HG03354 (cell line): ENCODE data around the gene CD14.
"Not testable (repeated sequence)": the region's sequence is repeated elsewhere in the genome, so short reads cannot be mapped to it uniquely, and the experiment has no call there.

ENCODE experiments used
- ATAC-seq: cut with Tn5 transposase; IDR thresholded peaks from one replicate; pipeline ENCODE4 v1.9.1; 2021; ENCODE audit warnings: mild to moderate bottlenecking; ENCODE audit not compliant: unreplicated experiment, poor library complexity, severe bottlenecking

The CD14 gene

DNA sequence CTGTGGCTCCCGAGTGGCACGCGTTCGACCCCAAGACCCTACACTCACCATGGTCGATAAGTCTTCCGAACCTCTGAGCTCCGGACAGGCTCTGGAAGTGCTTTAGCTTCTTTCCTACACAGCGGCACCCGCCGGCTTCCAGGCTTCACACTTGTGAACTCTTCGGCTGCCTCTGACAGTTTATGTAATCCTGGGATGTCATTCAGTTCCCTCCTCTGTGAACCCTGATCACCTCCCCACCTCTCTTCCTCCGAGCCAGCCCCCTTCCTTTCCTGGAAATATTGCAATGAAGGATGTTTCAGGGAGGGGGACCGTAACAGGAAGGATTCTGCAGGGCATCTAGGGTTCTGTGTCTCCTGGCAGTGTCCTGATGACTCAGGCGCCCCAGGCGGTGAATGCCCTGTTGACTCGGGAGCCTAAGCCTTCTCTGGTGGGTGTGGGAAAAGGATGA, at the start of gene CD14:
Gene CD14, minus strand, starts transcription at position 155 of the 451 bp plus-strand sequence. Its CDS starts 104 bp downstream, at position 51.
- ATAC-seq: peak; percentile 24

DNA sequence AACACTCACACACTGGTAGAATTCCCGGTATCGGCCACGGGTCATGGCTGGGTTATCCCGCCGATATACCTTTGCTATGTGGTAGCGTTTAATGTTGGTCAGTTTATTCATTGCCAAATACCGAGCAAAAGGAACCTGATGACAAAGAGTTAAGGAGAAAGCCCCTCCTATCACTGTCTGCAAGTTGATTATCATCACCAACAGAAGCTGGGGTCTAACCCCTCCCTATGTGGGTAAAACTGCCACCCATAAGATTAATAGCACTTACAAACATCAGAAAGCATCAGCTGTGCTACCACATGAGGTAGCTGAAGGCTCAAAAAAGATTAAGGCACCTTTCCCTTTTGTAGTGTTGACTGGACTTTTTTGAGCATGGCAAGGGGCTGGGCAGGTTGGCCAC, 46.0 kb upstream of the CD14 start:
- no peak for ATAC-seq

DNA sequence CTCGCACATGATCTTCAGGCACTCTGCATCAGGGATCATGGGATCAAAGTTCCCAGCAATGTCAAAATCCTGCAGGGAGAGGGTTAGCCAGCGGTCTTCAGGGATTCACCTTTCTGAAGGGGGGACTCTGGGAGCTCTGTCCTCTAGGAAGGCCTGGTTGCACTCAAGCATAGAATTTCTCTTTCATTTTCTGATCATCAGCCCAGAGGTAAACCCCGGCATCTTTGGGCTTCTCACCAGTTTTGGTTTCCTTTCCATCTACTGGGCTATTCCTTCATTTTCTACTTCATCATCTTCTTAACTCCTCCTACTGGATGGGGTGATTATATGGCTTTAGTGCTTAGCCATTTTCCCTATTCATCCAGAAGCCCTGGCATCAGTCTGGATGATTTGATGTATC, 45.0 kb upstream of the CD14 start:
- peak; percentile 75 for ATAC-seq

DNA sequence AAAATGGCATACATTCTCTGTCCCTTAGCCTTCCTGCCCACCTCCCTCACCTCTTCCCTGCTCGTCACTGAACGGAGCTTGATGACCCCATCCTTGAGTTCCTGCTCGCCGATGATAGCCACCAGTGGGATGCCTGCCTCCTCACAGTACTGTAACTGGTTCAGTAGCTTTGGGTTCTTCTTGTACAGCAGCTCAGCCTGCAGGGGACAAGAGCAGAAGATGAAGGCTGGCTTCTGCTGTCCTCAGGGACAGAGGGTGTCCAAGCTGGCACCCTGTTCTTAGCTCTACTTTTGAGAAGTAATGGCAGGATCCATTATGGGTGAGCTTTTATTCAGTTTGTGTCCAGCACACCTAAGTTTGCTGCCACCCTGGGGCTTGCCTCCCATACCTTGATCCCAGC, 41.7 kb upstream of the CD14 start:
- no peak for ATAC-seq

DNA sequence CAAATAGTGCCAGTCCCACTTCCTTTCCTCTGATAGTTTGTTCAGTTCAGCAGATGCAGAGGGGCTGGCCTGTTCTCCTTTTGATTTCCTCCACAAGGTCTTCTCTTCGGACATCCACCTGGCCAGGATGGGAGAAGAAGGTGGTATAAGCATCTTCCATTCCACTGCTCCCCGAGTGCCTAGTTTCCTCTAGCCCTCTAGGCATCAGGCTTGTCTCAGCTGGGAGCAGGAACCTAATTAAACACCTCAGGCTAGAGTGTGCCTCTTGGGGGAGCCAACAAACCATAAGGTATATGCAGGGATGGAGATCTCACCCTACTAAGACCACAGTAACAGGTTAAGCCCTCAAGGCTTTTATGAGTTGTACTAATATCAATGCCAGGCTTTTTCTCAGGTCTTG, 41.2 kb upstream of the CD14 start:
- ATAC-seq: no peak

DNA sequence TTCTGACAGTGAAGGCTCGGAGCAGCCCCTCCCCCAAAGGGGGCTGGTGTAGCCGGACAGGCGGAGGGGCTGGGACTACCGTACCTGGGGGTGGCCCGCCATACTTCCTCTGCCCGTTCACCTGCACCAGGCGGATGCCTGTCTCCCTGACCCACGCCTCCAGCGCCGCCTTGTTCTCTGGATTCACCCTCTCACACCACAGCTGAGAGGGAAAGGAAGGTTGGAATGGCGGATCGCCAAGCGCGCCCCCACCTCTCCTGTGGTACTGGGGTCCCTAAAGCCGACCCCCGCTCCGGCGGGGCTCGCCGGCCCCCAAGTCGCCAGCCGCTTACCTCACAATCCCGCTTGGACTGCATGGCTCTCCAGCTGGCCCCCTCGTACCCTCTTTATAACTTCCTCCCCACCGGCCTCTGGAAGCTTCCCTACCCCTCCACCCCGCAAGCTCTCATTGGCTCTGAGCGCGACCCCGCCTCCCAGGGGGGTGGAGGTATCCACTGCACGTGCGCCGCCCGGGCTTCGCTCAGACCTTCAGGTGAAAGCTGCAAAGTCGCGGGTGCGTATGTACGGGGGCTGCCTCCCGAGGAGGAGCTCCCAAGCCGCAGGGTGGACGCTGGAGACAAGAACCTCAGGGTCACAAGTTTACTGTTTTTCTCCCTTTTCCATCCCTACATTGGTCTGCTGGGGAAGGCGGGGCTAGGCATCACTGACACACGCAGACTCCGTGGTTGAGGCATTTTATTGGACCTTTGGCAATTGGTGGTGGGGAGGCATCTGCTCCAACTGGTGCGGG, 40.4 kb upstream of the CD14 start, which contains the start of gene DND1:
Gene DND1, minus strand, starts transcription at position 390 of the 790 bp plus-strand sequence. Its CDS starts 34 bp downstream, at position 356.
- ATAC-seq: no peak

DNA sequence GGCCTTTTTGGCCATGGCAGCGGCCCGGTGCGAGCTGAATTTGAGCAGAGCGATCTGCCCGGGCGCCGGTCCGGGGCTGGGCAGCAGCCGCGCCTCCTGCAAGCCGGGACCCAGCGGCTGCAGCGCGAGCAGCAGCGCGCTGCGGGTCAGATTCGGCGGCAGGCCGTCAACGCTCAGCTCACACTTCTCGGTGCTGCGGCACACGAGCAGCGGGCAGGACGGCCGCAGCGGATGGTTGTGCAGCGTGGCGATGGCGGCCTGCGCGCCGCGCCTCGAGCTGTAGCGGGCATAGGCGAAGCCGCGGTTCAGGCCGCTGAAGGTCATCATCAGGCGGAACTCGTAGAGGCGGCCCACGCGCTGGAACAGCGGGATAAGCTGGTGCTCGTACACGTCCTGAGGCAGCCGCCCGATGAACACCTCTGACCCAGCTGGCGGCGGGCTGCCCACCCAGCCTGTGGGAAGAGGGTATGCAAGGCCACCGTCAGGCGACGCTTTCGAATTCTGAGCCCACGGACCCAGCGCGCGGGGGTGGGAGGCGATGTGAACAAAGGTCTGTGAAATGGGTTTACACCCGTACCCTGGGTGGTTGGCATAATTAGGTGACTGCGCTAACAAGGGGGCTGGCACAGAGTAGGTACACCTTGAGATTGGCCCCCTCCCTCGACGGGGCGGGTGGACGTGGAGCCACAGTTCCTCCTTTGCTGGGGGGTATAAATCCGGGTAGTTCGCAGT, 39.6 kb upstream of the CD14 start:
- ATAC-seq: no peak

DNA sequence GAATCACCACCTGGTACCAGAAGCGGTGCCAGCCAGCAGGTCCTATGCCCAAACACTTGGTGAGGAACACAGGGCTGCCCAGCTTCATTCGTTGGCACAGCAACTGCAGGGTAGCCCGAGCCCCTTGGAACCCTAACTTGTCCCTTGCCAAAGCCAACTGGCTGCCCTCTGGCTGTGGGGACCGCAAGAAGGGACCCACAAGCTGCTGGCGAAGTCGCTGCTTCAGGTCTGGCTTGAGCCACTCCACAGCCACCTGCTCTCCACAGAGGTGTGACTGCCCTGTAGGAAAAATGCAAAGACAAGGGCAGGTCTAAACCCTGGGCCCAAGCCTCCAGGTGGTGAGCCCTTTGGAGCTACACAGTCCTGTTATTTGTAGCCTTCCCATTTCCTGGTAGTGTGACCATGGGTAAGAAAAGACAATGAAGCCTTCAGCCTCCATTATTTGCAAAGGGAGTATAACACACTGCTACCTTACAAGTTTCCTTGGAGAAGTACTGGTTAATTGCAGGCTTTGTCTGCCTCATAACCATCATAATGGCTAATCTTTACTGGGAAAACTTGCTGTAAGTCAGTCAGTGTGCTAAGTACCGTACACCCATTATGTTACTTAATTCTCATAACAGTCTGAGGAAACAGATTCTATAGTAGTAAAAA, 38.6 kb upstream of the CD14 start:
- ATAC-seq: no peak

DNA sequence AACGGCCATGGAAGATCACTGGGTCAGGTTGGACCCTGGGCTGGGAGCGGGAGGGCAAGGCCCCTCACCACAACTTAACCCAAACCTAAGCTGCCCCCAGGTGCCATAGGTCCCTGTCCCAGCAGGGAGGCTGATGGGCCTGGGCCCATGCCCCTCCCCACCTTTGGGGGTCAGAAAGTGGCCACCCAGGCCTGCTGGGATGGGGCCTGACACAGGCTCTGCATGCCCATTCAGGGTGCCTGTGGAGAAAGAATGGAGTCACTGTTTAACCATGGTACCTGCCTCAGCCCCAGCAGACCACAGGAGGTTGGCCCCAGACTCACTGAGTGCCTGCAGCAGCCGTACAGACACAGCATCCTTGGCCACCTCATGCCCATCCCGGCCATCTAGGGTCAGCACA, 38.1 kb upstream of the CD14 start:
- ATAC-seq: not testable (repeated sequence)

DNA sequence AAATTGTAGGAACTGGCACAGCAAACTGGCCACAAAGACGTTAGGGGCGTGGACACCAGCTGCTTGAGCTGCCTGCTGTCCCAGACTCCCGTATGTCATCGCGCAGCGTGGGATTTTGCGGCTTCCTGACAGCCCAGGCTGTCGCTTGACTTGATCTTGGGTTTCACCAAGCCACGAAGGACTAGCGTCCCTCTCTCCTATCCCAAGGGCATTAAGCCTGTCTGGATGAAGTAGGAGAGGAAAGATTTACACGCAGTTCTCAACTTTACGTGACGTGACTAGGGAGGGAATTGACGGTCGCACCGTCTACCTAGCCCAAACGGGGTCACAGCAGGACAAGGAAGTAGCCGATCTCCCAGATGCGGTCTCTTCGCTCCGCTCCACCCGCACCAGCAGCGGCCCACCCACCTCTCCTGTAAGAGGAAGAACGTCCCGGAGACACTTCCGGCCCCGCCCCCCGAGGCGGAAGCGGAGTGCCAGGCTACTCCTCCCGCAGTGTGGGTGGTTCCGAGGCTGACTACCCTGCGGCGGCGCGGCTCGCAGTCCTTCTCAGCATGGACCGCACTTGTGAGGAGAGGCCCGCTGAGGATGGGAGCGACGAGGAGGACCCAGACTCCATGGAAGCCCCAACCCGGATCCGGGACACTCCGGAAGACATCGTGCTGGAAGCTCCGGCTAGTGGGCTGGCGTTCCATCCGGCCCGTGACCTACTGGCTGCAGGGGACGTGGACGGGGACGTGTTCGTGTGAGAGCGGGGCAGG, 31.6 kb upstream of the CD14 start, which contains the start of gene WDR55:
Gene WDR55, plus strand, starts transcription at position 546 of the 761 bp plus-strand sequence. Its CDS starts 9 bp downstream, at position 555.
- ATAC-seq: peak; percentile 98

DNA sequence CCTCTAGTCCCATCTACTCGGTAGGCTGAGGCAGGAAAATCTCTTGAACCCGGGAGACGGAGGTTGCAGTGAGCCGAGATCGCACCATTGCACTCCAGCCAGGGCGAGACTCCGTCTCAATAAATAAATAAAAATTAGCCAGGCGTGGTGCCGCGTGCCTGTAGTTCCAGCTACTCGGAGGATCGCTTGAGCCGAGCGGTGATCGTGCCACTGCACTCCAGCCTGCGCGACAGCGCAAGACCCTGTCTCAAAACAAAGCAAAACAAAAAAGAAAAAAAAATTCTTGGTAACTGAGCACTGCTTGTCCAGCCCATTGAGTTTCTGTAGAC, 31.0 kb upstream of the CD14 start:
- no peak for ATAC-seq

DNA sequence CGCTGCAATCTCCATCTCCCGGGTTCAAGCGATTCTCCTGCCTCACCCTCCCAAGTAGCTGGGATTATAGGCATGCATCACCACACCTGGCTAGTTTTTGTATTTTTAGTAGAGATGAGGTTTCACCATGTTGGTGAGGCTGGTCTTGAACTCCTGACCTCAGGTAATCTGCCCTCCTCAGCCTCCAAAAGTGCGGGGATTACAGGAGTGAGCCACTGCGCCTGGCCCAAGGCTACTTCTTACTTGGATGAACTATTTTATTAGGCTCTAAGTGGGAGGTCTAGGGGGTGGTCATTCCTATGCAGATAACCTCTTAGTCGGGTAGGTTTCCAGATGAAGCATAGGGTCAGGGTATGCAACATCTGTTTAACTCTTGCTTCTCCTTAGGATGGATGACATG, 27.4 kb upstream of the CD14 start:
- ATAC-seq: not testable (repeated sequence)

DNA sequence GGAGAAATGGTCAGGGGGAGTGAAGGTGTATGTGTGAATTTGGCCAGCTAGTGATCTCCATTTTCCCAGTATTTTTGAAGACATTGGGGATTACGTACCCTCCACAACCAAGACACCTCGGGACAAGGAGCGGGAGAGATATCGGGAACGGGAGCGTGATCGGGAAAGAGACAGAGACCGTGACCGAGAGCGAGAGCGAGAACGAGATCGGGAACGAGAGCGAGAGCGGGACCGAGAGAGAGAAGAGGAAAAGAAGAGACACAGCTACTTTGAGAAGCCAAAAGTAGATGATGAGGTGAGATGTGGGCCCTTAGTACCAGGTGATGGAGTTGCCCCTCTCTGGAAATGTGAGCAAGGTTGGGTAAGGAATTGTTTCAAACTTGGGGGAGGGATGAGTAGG, 25.9 kb upstream of the CD14 start:
- no peak for ATAC-seq

DNA sequence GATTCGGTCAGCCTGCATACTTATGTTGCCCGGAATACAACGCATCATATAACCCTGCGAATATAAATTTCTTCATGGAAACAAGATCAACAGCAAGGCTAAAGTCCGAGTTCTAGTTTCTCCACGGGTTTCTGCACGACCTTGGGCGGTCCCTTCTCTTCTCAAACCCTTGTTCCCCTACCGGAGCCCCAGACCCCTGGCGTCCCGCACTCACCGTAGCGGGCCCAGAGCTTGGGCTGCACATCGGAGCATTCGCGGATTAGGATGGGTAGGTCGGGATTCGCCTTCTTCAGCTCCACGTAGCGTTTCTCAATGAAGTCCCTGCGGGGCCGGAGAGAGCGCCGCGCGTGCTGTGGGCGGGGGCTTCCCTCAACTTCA, 14.1 kb upstream of the CD14 start:
- ATAC-seq: peak; percentile 44

DNA sequence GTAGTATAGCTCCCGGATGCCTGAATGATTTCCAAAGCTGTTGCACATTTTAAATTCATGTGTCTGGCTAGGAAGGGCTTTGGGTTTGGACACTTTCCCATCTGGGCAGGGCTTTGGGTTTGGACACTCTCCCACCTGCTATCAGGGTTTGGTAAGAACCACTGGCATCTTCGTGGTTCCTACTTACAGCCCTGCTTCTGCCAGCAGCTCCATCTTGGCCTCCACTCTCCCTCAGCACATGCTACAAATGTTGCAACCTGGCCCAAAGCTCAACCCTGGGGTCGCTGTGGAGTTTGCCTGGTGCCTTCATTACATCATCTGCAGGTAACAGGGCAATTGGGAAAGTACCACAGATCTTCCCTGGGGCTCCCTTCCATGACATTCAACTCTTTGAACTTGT, 9.7 kb upstream of the CD14 start:
- no peak for ATAC-seq

DNA sequence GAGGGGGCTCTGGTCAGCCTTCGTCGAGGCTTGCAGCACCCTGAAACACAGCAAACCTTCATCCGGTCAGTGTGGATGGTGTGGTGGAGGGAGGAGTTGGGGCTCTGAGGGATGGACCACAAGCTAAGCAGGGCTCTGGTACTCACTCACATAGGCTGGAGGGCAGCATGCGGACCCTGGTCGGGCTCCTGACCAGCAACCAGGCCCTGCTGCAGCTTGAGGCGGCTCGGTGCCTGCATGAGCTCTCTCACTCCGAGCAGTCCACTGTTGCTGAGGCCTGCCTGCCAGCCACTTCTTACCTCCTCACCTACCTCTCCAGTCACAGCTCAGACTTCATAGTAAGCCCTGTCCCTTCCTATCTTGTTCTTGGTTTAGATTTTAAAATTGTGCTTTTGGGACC, 8.7 kb upstream of the CD14 start:
- no peak for ATAC-seq

DNA sequence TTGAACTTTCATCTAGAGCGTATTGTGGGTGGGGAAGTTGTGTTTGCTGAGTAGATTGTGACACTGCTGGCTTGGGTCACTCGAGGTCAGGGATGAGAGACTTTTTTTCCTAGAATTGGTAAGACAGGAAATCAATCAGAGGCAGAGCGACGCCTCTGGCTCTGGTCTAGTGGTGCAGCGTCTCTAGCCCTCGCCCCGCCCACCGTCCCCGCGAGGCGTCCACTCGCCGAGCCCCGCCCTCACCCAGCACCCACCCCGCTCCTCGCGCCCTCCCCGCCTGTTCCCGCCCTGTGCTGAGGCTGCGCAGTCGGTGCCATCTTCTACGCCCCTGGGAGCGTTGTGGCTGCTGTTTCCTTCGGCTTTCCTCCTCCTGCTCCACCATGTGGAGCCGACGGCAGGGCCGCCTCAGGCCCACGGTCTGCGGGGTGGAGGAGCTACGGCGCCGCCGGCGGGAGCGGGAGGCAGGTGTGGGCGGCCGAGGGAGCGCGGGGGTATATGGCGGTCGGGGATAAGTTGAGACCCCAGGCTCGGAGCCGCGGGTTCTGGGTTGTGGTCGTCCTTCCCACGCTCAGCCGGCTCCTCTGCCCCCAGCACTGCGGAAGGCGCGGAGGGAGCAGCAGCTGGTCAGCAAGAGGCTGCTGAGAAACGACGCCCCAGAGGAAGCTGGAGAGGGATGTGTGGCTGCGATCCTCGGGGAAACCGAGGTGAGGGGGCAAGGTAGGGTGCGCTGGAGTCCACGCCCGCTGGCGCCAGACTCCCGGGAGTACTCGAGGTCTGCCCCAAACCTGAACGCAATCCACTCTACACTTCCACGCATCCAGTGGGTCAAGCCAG, 6.4 kb upstream of the CD14 start, which contains the start of gene TMCO6:
Gene TMCO6, plus strand, starts transcription at position 304 of the 834 bp plus-strand sequence. Its CDS starts 77 bp downstream, at position 381.
- ATAC-seq: peak; percentile 96

DNA sequence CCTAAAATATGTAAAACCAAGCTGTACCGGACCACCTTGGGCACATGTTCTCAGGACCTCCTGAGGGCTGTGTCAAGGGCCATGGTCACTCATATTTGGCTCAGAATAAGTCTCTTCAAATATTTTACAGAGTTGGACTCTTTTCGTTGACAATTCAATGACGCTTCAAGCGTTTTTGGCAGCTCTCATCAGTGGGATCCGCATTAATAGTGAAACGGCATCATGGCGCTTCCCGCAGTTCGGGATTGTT, 5.8 kb upstream of the CD14 start:
- ATAC-seq: not testable (repeated sequence)
